Keratinocyte (primary cell): ENCODE data around the gene OR56A3.

Experiments used
- CTCF ChIP-seq, 3 experiments: IDR thresholded peaks in 1 of 3; conservative IDR thresholded peaks in 1 of 3; optimal IDR thresholded peaks in 1 of 3; 2 replicates in 2 of 3; 3 replicates in 1 of 3; pipeline versions ENCODE3 to v1.5.1; 2011; ENCODE audit warnings: low read length in 3 of 3, mild to moderate bottlenecking in 3 of 3, moderate library complexity in 2 of 3, control low read depth in 1 of 3, inconsistent platforms in 1 of 3; ENCODE audit not compliant: insufficient read depth in 2 of 3; ENCODE audit errors: extremely low read depth in 1 of 3
- EZH2 ChIP-seq: IDR thresholded peaks from one replicate; pipeline ENCODE4 v1.6.1; 2012; ENCODE audit warnings: inconsistent platforms, mild to moderate bottlenecking, low read length, moderate library complexity

GRCh38 chr11:5955586-5955985, 13.5 kb downstream of the OR56A3 start:
- TF ChIP-seq CTCF (optimal IDR thresholded peaks at IDR 0.05 in 1 of 3, IDR thresholded peaks at IDR 0.05 in 1 of 3, conservative IDR thresholded peaks at IDR 0.05 in 1 of 3; ENCODE audit: extremely low read depth in 1 of 3, insufficient read depth in 2 of 3, low read length in 3 of 3) (no peak), EZH2 (no peak)
